Keratinocyte (primary cell): ENCODE measurements around the gene LTBR. TPM values are rescaled to one million over a fixed set of nuclear protein-coding genes. Genes with fewer than 3 reads are reported as not detected.

Source experiments
- DNase-seq: peaks from one replicate; pipeline ENCODE4 v3.0.0-alpha.2; 2011; ENCODE audit warnings: low read depth, missing footprints, low spot score
- FAIRE-seq: peaks from 2 replicates; lab custom pipeline; 2011; peaks lifted over from hg19 to GRCh38; lab: Jason Lieb, UNC
- H2AFZ ChIP-seq: 2 replicates; pipeline ENCODE4 v1.6.0; 2012; ENCODE audit warnings: low read length, control low read depth, inconsistent platforms; ENCODE audit not compliant: control insufficient read depth
- H3K27ac ChIP-seq: 2 replicates; pipeline ENCODE4 v1.5.1; 2011; ENCODE audit warnings: low read length; ENCODE audit not compliant: control insufficient read depth, insufficient read depth
- H3K27me3 ChIP-seq: 3 replicates; pipeline ENCODE4 v1.6.0; 2011; ENCODE audit warnings: low read length; ENCODE audit not compliant: control insufficient read depth, insufficient read depth; ENCODE audit errors: extremely low read depth
- H3K36me3 ChIP-seq, 2 experiments: 2 replicates in 1 of 2; 3 replicates in 1 of 2; pipeline ENCODE4 v1.5.1; 2011; ENCODE audit warnings: low read length in 2 of 2, mild to moderate bottlenecking in 1 of 2; ENCODE audit not compliant: control insufficient read depth in 2 of 2, insufficient read depth in 2 of 2; ENCODE audit errors: extremely low read depth in 1 of 2
- H3K4me1 ChIP-seq: 3 replicates; pipeline ENCODE4 v1.5.1; 2011; ENCODE audit warnings: low read length; ENCODE audit not compliant: control insufficient read depth, insufficient read depth; ENCODE audit errors: extremely low read depth
- H3K4me2 ChIP-seq: 3 replicates; pipeline ENCODE4 v1.6.0; 2011; ENCODE audit warnings: low read depth, low read length; ENCODE audit not compliant: control insufficient read depth, insufficient read depth; ENCODE audit errors: extremely low read depth
- H3K4me3 ChIP-seq, 3 experiments: fragments of 200-600 bp in 1 of 3; sonication (generic) in 1 of 3; 2 replicates in 2 of 3; 3 replicates in 1 of 3; pipeline ENCODE4 v1.5.1; 2011 to 2016; ENCODE audit warnings: low read length in 3 of 3, mild to moderate bottlenecking in 3 of 3, control low read depth in 2 of 3, inconsistent platforms in 1 of 3, low read depth in 1 of 3, mixed read lengths in 1 of 3, mixed run types in 1 of 3, moderate library complexity in 1 of 3; ENCODE audit not compliant: control insufficient read depth in 2 of 3, insufficient read depth in 2 of 3; ENCODE audit errors: extremely low read depth in 1 of 3
- H3K79me2 ChIP-seq: 2 replicates; pipeline ENCODE4 v1.6.0; 2012; ENCODE audit warnings: low read length; ENCODE audit not compliant: control insufficient read depth, insufficient read depth
- H3K9ac ChIP-seq: 3 replicates; pipeline ENCODE4 v1.6.0; 2011; ENCODE audit warnings: low read length; ENCODE audit not compliant: control insufficient read depth, insufficient read depth; ENCODE audit errors: extremely low read depth
- H3K9me1 ChIP-seq: 3 replicates; pipeline ENCODE4 v1.6.0; 2011; ENCODE audit warnings: low read length; ENCODE audit not compliant: control insufficient read depth, insufficient read depth; ENCODE audit errors: extremely low read depth
- H3K9me3 ChIP-seq: 2 replicates; pipeline ENCODE4 v1.5.1; 2012; ENCODE audit warnings: low read depth, low read length; ENCODE audit not compliant: control insufficient read depth
- H4K20me1 ChIP-seq: 3 replicates; pipeline ENCODE4 v1.6.0; 2011; ENCODE audit warnings: low read length; ENCODE audit not compliant: control insufficient read depth, insufficient read depth; ENCODE audit errors: extremely low read depth
- CTCF ChIP-seq, 3 experiments: IDR thresholded peaks in 1 of 3; conservative IDR thresholded peaks in 1 of 3; optimal IDR thresholded peaks in 1 of 3; 2 replicates in 2 of 3; 3 replicates in 1 of 3; pipeline versions ENCODE3 to v1.5.1; 2011; ENCODE audit warnings: low read length in 3 of 3, mild to moderate bottlenecking in 3 of 3, moderate library complexity in 2 of 3, control low read depth in 1 of 3, inconsistent platforms in 1 of 3; ENCODE audit not compliant: insufficient read depth in 2 of 3; ENCODE audit errors: extremely low read depth in 1 of 3
- EZH2 ChIP-seq: IDR thresholded peaks from one replicate; pipeline ENCODE4 v1.6.1; 2012; ENCODE audit warnings: inconsistent platforms, mild to moderate bottlenecking, low read length, moderate library complexity
- dilution Hi-C: fragments of 300-500 bp; cut with MboI; formaldehyde crosslinking; loops from one replicate; pipeline ENCODE4 v1.7.0; 2020; ENCODE audit warnings: low sequenced_read_pairs; ENCODE audit not compliant: extremely low pct_ligation_motif_present
- polyA plus RNA-seq, 5 experiments: library from polyadenylated mRNA; depleted of rRNA in 3 of 5; stranded (reverse) in 3 of 5; stranded (forward) in 1 of 5; unstranded in 1 of 5; fragments of >200 nt; gene quantifications; 1 replicate in 1 of 5; 2 replicates in 3 of 5; 3 replicates in 1 of 5; pipeline versions ENCODE4 v1.2.1 to v1.2.3, GENCODE V29; 2011 to 2012; ENCODE audit warnings: missing spikeins in 2 of 5, low read depth in 1 of 5, low replicate concordance in 1 of 5

The LTBR gene
- polyA plus RNA-seq, 1 donor (not counting 4 experiments of a cell fraction or from before 2014, with no cell fraction given), result 42.7 TPM

GRCh38 chr12:6396031-6396430 lies 12.1 kb downstream of the LTBR start:
- no peaks in the 10 kb centered on the region for H3K27me3 ChIP-seq
- no peaks in the 10 kb centered on the region for H3K4me1 ChIP-seq
- H3K9me3 ChIP-seq, result no peaks in the 10 kb centered on the region
- H3K9ac ChIP-seq, result no peak overlapping the region
- H3K27ac ChIP-seq, result no peak overlapping the region
- no peaks in the 10 kb centered on the region for H4K20me1 ChIP-seq
- H3K4me2 ChIP-seq, result no peak overlapping the region
- DNase-seq (no peak), FAIRE-seq (peak; percentile 32)
- H3K4me3 ChIP-seq, result no peak overlapping the region
- no peaks in the 10 kb centered on the region for H3K9me1 ChIP-seq
- no peak overlapping the region for H2AFZ ChIP-seq
- dilution Hi-C loops, result no loop called here
- no peaks in the 10 kb centered on the region for H3K79me2 ChIP-seq
- TF ChIP-seq EZH2, result no peak
- TF ChIP-seq CTCF (optimal IDR thresholded peaks at IDR 0.05 in 1 of 3, IDR thresholded peaks at IDR 0.05 in 1 of 3, conservative IDR thresholded peaks at IDR 0.05 in 1 of 3; ENCODE audit: extremely low read depth in 1 of 3, insufficient read depth in 2 of 3, low read length in 3 of 3), result no peak
- H3K36me3 ChIP-seq, result peaks cover 8 to 19% of the 10 kb centered on the region in 2 experiments

- Histone ChIP-seq H3K4me2 (no peak overlapping the region), H3K9ac (no peak overlapping the region), H2AFZ (no peak overlapping the region), H3K27ac (no peak overlapping the region), H3K9me3 (no peaks in the 10 kb centered on the region), H3K9me1 (no peaks in the 10 kb centered on the region), H3K79me2 (no peaks in the 10 kb centered on the region), H4K20me1 (no peaks in the 10 kb centered on the region), H3K27me3 (no peaks in the 10 kb centered on the region), H3K4me3 (no peak overlapping the region), H3K4me1 (no peaks in the 10 kb centered on the region), H3K36me3 (peaks cover 0 to 2% of the 10 kb centered on the region in 2 experiments)
- TF ChIP-seq CTCF (optimal IDR thresholded peaks at IDR 0.05 in 1 of 3, IDR thresholded peaks at IDR 0.05 in 1 of 3, conservative IDR thresholded peaks at IDR 0.05 in 1 of 3; ENCODE audit: extremely low read depth in 1 of 3, insufficient read depth in 2 of 3, low read length in 3 of 3) (no peak), EZH2 (no peak)
- dilution Hi-C loops, result no loop called here
- DNase-seq, result no peak
- FAIRE-seq, result no peak
Measured at GRCh38 chr12:6399884-6400644, 16.1 kb downstream of the LTBR start.
